Endothelial cell of umbilical vein (primary cell): Measurements from ENCODE around the gene NR3C1.

Experiments used
- EZH2 ChIP-seq: IDR thresholded peaks from 2 replicates; pipeline ENCODE4 v1.6.1; 2012; ENCODE audit warnings: borderline replicate concordance, low read depth, mild to moderate bottlenecking, moderate library complexity, low read length, inconsistent platforms; ENCODE audit not compliant: severe bottlenecking
- FOS ChIP-seq: IDR thresholded peaks from 2 replicates; pipeline ENCODE4 v1.6.1; 2011; ENCODE audit warnings: mild to moderate bottlenecking, low read length, moderate library complexity, borderline replicate concordance; ENCODE audit not compliant: insufficient read depth
- MAX ChIP-seq: IDR thresholded peaks from 2 replicates; pipeline ENCODE4 v1.6.1; 2011; ENCODE audit not compliant: insufficient read depth, insufficient read length
- MYC ChIP-seq: IDR thresholded peaks from one replicate; pipeline ENCODE4 v1.6.1; 2011; ENCODE audit warnings: mild to moderate bottlenecking, low read depth, low read length
- POLR2A ChIP-seq: IDR thresholded peaks from 2 replicates; pipeline ENCODE4 v1.6.1; 2012; ENCODE audit warnings: low read depth, mild to moderate bottlenecking, control low read depth, low read length
- POLR2AphosphoS5 ChIP-seq: IDR thresholded peaks from 2 replicates; pipeline ENCODE4 v1.6.1; 2012; ENCODE audit warnings: low read depth, mild to moderate bottlenecking, control low read depth, low read length, moderate library complexity; ENCODE audit not compliant: insufficient read depth
- TF ChIP-seq, protein P1 (sequence below), 2 donors: IDR thresholded peaks; 1 replicate in 1 of 2; 2 replicates in 1 of 2; pipeline ENCODE4 v1.5.1; 2011; ENCODE audit warnings: low read length in 2 of 2, mild to moderate bottlenecking in 2 of 2, moderate library complexity in 2 of 2, control low read depth in 1 of 2, inconsistent platforms in 1 of 2, low read depth in 1 of 2; ENCODE audit not compliant: insufficient read depth in 1 of 2; ENCODE audit errors: extremely low read depth in 1 of 2

DNA sequence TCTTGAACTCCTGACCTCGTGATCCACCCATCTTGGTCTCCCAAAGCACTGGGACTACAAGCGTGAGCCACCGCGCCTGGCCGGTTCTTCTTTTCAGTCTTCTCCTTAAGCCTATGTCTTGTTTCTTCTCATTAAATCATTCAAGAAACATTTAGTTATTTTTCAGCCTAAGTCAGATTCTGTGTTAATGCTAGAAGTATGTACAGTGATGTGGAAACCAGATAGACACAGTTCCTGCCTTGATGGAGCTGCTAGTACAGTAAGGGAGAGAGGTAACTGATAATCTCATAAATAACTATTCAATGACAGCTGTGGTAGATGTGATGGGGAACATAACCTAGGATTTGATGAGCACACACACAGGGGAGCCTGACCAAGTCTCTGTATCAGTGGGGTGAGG lies 46.3 kb upstream of the NR3C1 start:
- TF ChIP-seq, protein P1, sequence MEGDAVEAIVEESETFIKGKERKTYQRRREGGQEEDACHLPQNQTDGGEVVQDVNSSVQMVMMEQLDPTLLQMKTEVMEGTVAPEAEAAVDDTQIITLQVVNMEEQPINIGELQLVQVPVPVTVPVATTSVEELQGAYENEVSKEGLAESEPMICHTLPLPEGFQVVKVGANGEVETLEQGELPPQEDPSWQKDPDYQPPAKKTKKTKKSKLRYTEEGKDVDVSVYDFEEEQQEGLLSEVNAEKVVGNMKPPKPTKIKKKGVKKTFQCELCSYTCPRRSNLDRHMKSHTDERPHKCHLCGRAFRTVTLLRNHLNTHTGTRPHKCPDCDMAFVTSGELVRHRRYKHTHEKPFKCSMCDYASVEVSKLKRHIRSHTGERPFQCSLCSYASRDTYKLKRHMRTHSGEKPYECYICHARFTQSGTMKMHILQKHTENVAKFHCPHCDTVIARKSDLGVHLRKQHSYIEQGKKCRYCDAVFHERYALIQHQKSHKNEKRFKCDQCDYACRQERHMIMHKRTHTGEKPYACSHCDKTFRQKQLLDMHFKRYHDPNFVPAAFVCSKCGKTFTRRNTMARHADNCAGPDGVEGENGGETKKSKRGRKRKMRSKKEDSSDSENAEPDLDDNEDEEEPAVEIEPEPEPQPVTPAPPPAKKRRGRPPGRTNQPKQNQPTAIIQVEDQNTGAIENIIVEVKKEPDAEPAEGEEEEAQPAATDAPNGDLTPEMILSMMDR (IDR thresholded peaks at IDR 0.05; ENCODE audit: extremely low read depth in 1 of 2, insufficient read depth in 1 of 2, low read depth in 1 of 2, low read length in 2 of 2), result no peak
- TF ChIP-seq EZH2, result no peak
- TF ChIP-seq POLR2A, result no peak
- no peak for TF ChIP-seq POLR2AphosphoS5
- TF ChIP-seq FOS, result no peak
- TF ChIP-seq MAX, result no peak
- TF ChIP-seq MYC, result no peak
